Neuronal stem cell (in vitro differentiated cells): Measurements from ENCODE around the gene COX7A1.

Experiments
- DNase-seq: peaks from one replicate; pipeline ENCODE4 v3.0.0-alpha.2; 2013; ENCODE audit warnings: low spot score
- H2AFZ ChIP-seq: one replicate; pipeline ENCODE4 v1.6.1; 2013; ENCODE audit warnings: mild to moderate bottlenecking, low read length, inconsistent platforms
- H2AK5ac ChIP-seq: 2 replicates; pipeline ENCODE4 v1.6.1; 2013; ENCODE audit warnings: low read depth, mild to moderate bottlenecking, inconsistent platforms, low read length, moderate library complexity, mixed read lengths
- H2BK120ac ChIP-seq: 2 replicates; pipeline ENCODE4 v1.6.1; 2013; ENCODE audit warnings: low read depth, mild to moderate bottlenecking, inconsistent platforms, low read length, moderate library complexity, mixed read lengths
- H2BK12ac ChIP-seq: one replicate; pipeline ENCODE4 v1.6.1; 2013; ENCODE audit warnings: low read length, inconsistent platforms
- H2BK15ac ChIP-seq: 2 replicates; pipeline ENCODE4 v1.6.1; 2013; ENCODE audit warnings: mild to moderate bottlenecking, low read length, inconsistent platforms, mixed read lengths
- H2BK5ac ChIP-seq: one replicate; pipeline ENCODE4 v1.6.1; 2013; ENCODE audit warnings: inconsistent platforms, mild to moderate bottlenecking, low read length, moderate library complexity
- H3K14ac ChIP-seq: one replicate; pipeline ENCODE4 v1.6.1; 2013; ENCODE audit warnings: low read length, inconsistent platforms
- H3K18ac ChIP-seq: 2 replicates; pipeline ENCODE4 v1.6.1; 2013; ENCODE audit warnings: low read length, inconsistent platforms
- H3K23ac ChIP-seq: 2 replicates; pipeline ENCODE4 v1.6.1; 2013; ENCODE audit warnings: low read depth, mild to moderate bottlenecking, mixed read lengths, low read length, inconsistent platforms; ENCODE audit not compliant: poor library complexity
- H3K27ac ChIP-seq: replicated peaks from 3 replicates; pipeline ENCODE4 v1.5.1; 2013; ENCODE audit warnings: low read length, inconsistent platforms
- H3K27me3 ChIP-seq, 3 experiments: 2 replicates each; pipeline ENCODE4 v1.6.1; 2013; ENCODE audit warnings: low read length in 3 of 3, mild to moderate bottlenecking in 2 of 3, inconsistent platforms in 1 of 3, low read depth in 1 of 3, mixed read lengths in 1 of 3, moderate library complexity in 1 of 3; ENCODE audit not compliant: control insufficient read depth in 3 of 3, insufficient read depth in 3 of 3
- H3K36me3 ChIP-seq, 2 donors: replicated peaks in 1 of 2; 2 replicates each; pipeline ENCODE4 v1.6.1; 2013; ENCODE audit warnings: low read length in 2 of 2; ENCODE audit not compliant: control insufficient read depth in 2 of 2, insufficient read depth in 2 of 2
- H3K4ac ChIP-seq: 2 replicates; pipeline ENCODE4 v1.6.1; 2013; ENCODE audit warnings: inconsistent platforms, mild to moderate bottlenecking, low read length, moderate library complexity
- H3K4me1 ChIP-seq, 2 donors: 1 replicate in 1 of 2; 2 replicates in 1 of 2; pipeline ENCODE4 v1.6.1; 2013; ENCODE audit warnings: low read length in 2 of 2, low read depth in 1 of 2; ENCODE audit not compliant: control insufficient read depth in 2 of 2, insufficient read depth in 1 of 2
- H3K4me2 ChIP-seq: one replicate; pipeline ENCODE4 v1.6.1; 2013; ENCODE audit warnings: mild to moderate bottlenecking, low read length, inconsistent platforms; ENCODE audit not compliant: insufficient read depth, poor library complexity, severe bottlenecking
- H3K4me3 ChIP-seq, 2 donors: 2 replicates each; pipeline ENCODE4 v1.5.1; 2013; ENCODE audit warnings: low read length in 2 of 2, mild to moderate bottlenecking in 2 of 2, inconsistent platforms in 1 of 2, moderate library complexity in 1 of 2
- H3K79me1 ChIP-seq: one replicate; pipeline ENCODE4 v1.6.1; 2013; ENCODE audit warnings: low read depth, mild to moderate bottlenecking, inconsistent platforms, low read length, moderate library complexity
- H3K9ac ChIP-seq: one replicate; pipeline ENCODE4 v1.6.1; 2013; ENCODE audit warnings: mild to moderate bottlenecking, low read depth, low read length, inconsistent platforms; ENCODE audit not compliant: poor library complexity
- H3K9me3 ChIP-seq, 2 donors: replicated peaks in 1 of 2; 2 replicates each; pipeline versions ENCODE3 to v1.6.1; 2013; ENCODE audit warnings: low read length in 2 of 2, mild to moderate bottlenecking in 2 of 2, inconsistent platforms in 1 of 2, low read depth in 1 of 2, mixed read lengths in 1 of 2, moderate library complexity in 1 of 2; ENCODE audit not compliant: control insufficient read depth in 2 of 2, insufficient read depth in 1 of 2
- H4K8ac ChIP-seq: one replicate; pipeline ENCODE4 v1.6.1; 2013; ENCODE audit warnings: low read depth, mild to moderate bottlenecking, inconsistent platforms, low read length, moderate library complexity
- H4K91ac ChIP-seq: one replicate; pipeline ENCODE4 v1.6.1; 2013; ENCODE audit warnings: low read length, low read depth, mild to moderate bottlenecking, inconsistent platforms; ENCODE audit not compliant: poor library complexity
- WGBS, 2 donors: extraction: QIAGEN DNeasy Blood & Tissue Kit; methylation state at CpG; one replicate each; pipeline ENCODE4 v1.1.7; 2013; ENCODE audit warnings: missing lambda C conversion rate in 2 of 2, mixed read lengths in 1 of 2; ENCODE audit not compliant: insufficient read length in 2 of 2, insufficient replicate concordance in 1 of 2; ENCODE audit errors: extremely low coverage in 2 of 2; 5-methylcytosine and 5-hydroxymethylcytosine counted together

COX7A1 gene

GRCh38 chr19:36115453-36116343, 36.5 kb downstream of the COX7A1 start, which contains the start of gene TBCB:
TSS of gene TBCB (plus strand) at chr19:36115468. CDS start at chr19:36115561, 93 bp downstream.
- peak within 1 kb of the TSS; percentile 71 to 93 for H3K4me3 ChIP-seq
- H3K9me3 ChIP-seq: peaks cover 0 to 2% of the 10 kb centered on the region in 2 donors
- peak within 1 kb of the TSS; percentile 100 for H3K14ac ChIP-seq
- H3K4me1 ChIP-seq: peaks cover 8 to 28% of the 10 kb centered on the region in 2 donors
- H3K9ac ChIP-seq: peak within 1 kb of the TSS; percentile 96
- H3K18ac ChIP-seq: peak within 1 kb of the TSS; percentile 97
- peak within 1 kb of the TSS; percentile 96 for H2BK15ac ChIP-seq
- no CpG with 5 or more reads among the region's 59 CpGs for WGBS, 2 donors
- H3K36me3 ChIP-seq: peaks cover 24 to 70% of the 10 kb centered on the region in 2 donors
- H3K4me2 ChIP-seq: peak within 1 kb of the TSS; percentile 92
- H2BK5ac ChIP-seq: peak within 1 kb of the TSS; percentile 84
- H2AK5ac ChIP-seq: peak within 1 kb of the TSS; percentile 85
- peak within 1 kb of the TSS; percentile 91 for H2AFZ ChIP-seq
- no peak within 1 kb of the TSS for H4K8ac ChIP-seq
- peak within 1 kb of the TSS; percentile 97 for H3K27ac ChIP-seq
- no peak for DNase-seq
- H2BK12ac ChIP-seq: no peak within 1 kb of the TSS
- H3K23ac ChIP-seq: peak within 1 kb of the TSS; percentile 98
- peaks cover 27% of the 10 kb centered on the region for H3K79me1 ChIP-seq
- H2BK120ac ChIP-seq: peak within 1 kb of the TSS; percentile 8
- H3K4ac ChIP-seq: no peak within 1 kb of the TSS
- peaks cover 0 to under 1% (median 0%) of the 10 kb centered on the region in 3 experiments for H3K27me3 ChIP-seq
- peak within 1 kb of the TSS; percentile 97 for H4K91ac ChIP-seq

GRCh38 chr19:36114721-36115452, 37.4 kb downstream of the COX7A1 start, which contains the start of gene POLR2I:
TSS of gene POLR2I (minus strand) at chr19:36114875. CDS start at chr19:36114856, 19 bp downstream.
- WGBS, 2 donors: no CpG with 5 or more reads among the region's 60 CpGs
- peaks cover 27% of the 10 kb centered on the region for H3K79me1 ChIP-seq
- H2AK5ac ChIP-seq: peak within 1 kb of the TSS; percentile 85
- H2BK5ac ChIP-seq: peak within 1 kb of the TSS; percentile 84
- H2AFZ ChIP-seq: peak within 1 kb of the TSS; percentile 91
- peak within 1 kb of the TSS; percentile 97 for H3K18ac ChIP-seq
- H3K4me2 ChIP-seq: peak within 1 kb of the TSS; percentile 92
- peaks cover 8 to 26% of the 10 kb centered on the region in 2 donors for H3K4me1 ChIP-seq
- H3K14ac ChIP-seq: peak within 1 kb of the TSS; percentile 100
- peak within 1 kb of the TSS; percentile 98 for H3K23ac ChIP-seq
- peak; percentile 100 for DNase-seq
- peak within 1 kb of the TSS; percentile 8 for H2BK120ac ChIP-seq
- H3K4me3 ChIP-seq: peak within 1 kb of the TSS; percentile 71 to 93
- peak within 1 kb of the TSS; percentile 96 for H2BK15ac ChIP-seq
- peaks cover 24 to 65% of the 10 kb centered on the region in 2 donors for H3K36me3 ChIP-seq
- no peak within 1 kb of the TSS for H3K4ac ChIP-seq
- H4K91ac ChIP-seq: peak within 1 kb of the TSS; percentile 97
- peak within 1 kb of the TSS; percentile 97 for H3K27ac ChIP-seq
- peaks cover 0 to 1% (median 0%) of the 10 kb centered on the region in 3 experiments for H3K27me3 ChIP-seq
- H2BK12ac ChIP-seq: no peak within 1 kb of the TSS
- H4K8ac ChIP-seq: peak within 1 kb of the TSS; percentile 74
- H3K9ac ChIP-seq: peak within 1 kb of the TSS; percentile 96
- H3K9me3 ChIP-seq: peaks cover 0 to 2% of the 10 kb centered on the region in 2 donors

GRCh38 chr19:36113894-36114720, 38.1 kb downstream of the COX7A1 start:
- Histone ChIP-seq H3K9me3 (peaks cover 0 to 2% of the 10 kb centered on the region in 2 donors), H3K9ac (peak overlapping the region; percentile 96), H3K36me3 (peaks cover 24 to 57% of the 10 kb centered on the region in 2 donors), H3K4me3 (peak overlapping the region; percentile 71 to 93), H2BK15ac (peak overlapping the region; percentile 96), H2BK120ac (no peak overlapping the region), H3K4ac (no peak overlapping the region), H4K91ac (peak overlapping the region; percentile 97), H3K23ac (peak overlapping the region; percentile 98), H3K4me2 (peak overlapping the region; percentile 92), H3K79me1 (peaks cover 24% of the 10 kb centered on the region), H3K27ac (peak overlapping the region; percentile 97), H4K8ac (peak overlapping the region; percentile 74), H2AFZ (peak overlapping the region; percentile 87), H2BK5ac (peak overlapping the region; percentile 69), H3K18ac (peak overlapping the region; percentile 97), H3K27me3 (peaks cover 0 to 1% (median 0%) of the 10 kb centered on the region in 3 experiments), H3K14ac (peak overlapping the region; percentile 100), H3K4me1 (peaks cover 8 to 24% of the 10 kb centered on the region in 2 donors), H2BK12ac (no peak overlapping the region), H2AK5ac (peak overlapping the region; percentile 85)
- DNase-seq: no peak
- no CpG with 5 or more reads among the region's 48 CpGs for WGBS, 2 donors
